ENCODE measurements around the gene MTMR12.

DNA sequence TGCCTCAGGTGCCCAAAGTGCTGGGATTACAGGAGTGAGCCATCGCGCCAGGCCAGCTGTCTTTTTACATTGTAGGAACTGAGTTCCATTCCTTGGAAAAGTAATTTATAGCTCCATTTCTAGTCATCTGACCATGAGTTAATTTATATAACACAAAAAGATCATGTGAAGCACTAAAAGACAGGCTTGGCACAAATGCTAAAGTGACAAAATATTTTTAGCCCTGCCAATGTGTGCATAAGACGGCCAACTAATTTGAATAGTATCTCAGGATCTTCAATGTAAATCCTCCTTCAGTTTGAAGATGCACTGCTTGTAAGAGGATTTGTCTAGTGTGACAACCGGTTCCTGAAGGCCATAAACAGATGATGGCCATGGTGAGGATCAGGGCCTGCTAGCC is 49.1 kb downstream of the MTMR12 start:
- TF ChIP-seq, protein P1, sequence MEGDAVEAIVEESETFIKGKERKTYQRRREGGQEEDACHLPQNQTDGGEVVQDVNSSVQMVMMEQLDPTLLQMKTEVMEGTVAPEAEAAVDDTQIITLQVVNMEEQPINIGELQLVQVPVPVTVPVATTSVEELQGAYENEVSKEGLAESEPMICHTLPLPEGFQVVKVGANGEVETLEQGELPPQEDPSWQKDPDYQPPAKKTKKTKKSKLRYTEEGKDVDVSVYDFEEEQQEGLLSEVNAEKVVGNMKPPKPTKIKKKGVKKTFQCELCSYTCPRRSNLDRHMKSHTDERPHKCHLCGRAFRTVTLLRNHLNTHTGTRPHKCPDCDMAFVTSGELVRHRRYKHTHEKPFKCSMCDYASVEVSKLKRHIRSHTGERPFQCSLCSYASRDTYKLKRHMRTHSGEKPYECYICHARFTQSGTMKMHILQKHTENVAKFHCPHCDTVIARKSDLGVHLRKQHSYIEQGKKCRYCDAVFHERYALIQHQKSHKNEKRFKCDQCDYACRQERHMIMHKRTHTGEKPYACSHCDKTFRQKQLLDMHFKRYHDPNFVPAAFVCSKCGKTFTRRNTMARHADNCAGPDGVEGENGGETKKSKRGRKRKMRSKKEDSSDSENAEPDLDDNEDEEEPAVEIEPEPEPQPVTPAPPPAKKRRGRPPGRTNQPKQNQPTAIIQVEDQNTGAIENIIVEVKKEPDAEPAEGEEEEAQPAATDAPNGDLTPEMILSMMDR (IDR thresholded peaks at IDR 0.05): no peak
- no peak for TF ChIP-seq EZH2 (IDR thresholded peaks at IDR 0.05; ENCODE audit: borderline replicate concordance, insufficient read depth, low read depth, low read length, poor library complexity, severe bottlenecking)
